ENCODE results near the gene ZNF219.

ZNF219 gene

GRCh38 chr14:21098076-21098891 is at the start of gene ZNF219:
TSS of gene ZNF219 (minus strand) at chr14:21098655. CDS start at chr14:21093591, 5,064 bp downstream.
- peak; percentile 34 to 53 for DNase-seq

GRCh38 chr14:21145437-21145836 is 47.0 kb upstream of the ZNF219 start:
- DNase-seq, result no peak

GRCh38 chr14:21142357-21142756 is 43.9 kb upstream of the ZNF219 start:
- DNase-seq, result no peak

- no peak for DNase-seq
Measured at GRCh38 chr14:21136024-21136423, 37.6 kb upstream of the ZNF219 start.

- DNase-seq, result no peak
Measured at GRCh38 chr14:21133901-21134300, 35.4 kb upstream of the ZNF219 start.

GRCh38 chr14:21123429-21123828 is 25.0 kb upstream of the ZNF219 start:
- DNase-seq, result no peak

- DNase-seq, result no peak
Measured at GRCh38 chr14:21121122-21121521, 22.7 kb upstream of the ZNF219 start.

GRCh38 chr14:21120686-21121085 is 22.2 kb upstream of the ZNF219 start:
- DNase-seq, result no peak

GRCh38 chr14:21118933-21119332 is 20.5 kb upstream of the ZNF219 start:
- no peak for DNase-seq

GRCh38 chr14:21113369-21113768 is 14.9 kb upstream of the ZNF219 start:
- no peak for DNase-seq

GRCh38 chr14:21112255-21112654 is 13.8 kb upstream of the ZNF219 start:
- DNase-seq, result no peak

- DNase-seq, result peak; percentile 45 to 59
Measured at GRCh38 chr14:21109377-21110138, 11.1 kb upstream of the ZNF219 start.

GRCh38 chr14:21108791-21109190 is 10.3 kb upstream of the ZNF219 start:
- DNase-seq, result no peak

- DNase-seq, result no peak
Measured at GRCh38 chr14:21107283-21107800, 8.9 kb upstream of the ZNF219 start.

- DNase-seq, result peak; percentile 86 to 87
Measured at GRCh38 chr14:21106498-21107282, 8.2 kb upstream of the ZNF219 start.

- no peak for DNase-seq
Measured at GRCh38 chr14:21106176-21106497, 7.7 kb upstream of the ZNF219 start.

- DNase-seq, result no peak
Measured at GRCh38 chr14:21105095-21105494, 6.6 kb upstream of the ZNF219 start.

- peak; percentile 75 to 80 for DNase-seq
Measured at GRCh38 chr14:21104448-21105060, 6.1 kb upstream of the ZNF219 start.

GRCh38 chr14:21103710-21104447 is 5.4 kb upstream of the ZNF219 start:
- peak; percentile 96 for DNase-seq

- no peak for DNase-seq
Measured at GRCh38 chr14:21103411-21103709, 4.9 kb upstream of the ZNF219 start.

- no peak for DNase-seq
Measured at GRCh38 chr14:21102521-21103410, 4.3 kb upstream of the ZNF219 start.

All from activated T-cell treated with anti-CD3 and anti-CD28 coated beads, Interleukin-2, amount 50 U/mL, for 48 hours (primary cell).